Skin epidermis (tissue), 12 donors: ENCODE results near the gene NCOA3.
A peak's percentile ranks its signal among the peaks of the same experiment; 100 is the strongest.
"Not testable (repeated sequence)": the region's sequence is repeated elsewhere in the genome, so short reads cannot be mapped to it uniquely, and the experiment has no call there.

Experiments
- H3K27ac ChIP-seq, 21 experiments: fragments of 200-600 bp; sonication (generic) in 11 of 21; one replicate each; pipeline ENCODE4 v1.5.0; 2020; ENCODE audit warnings: mild to moderate bottlenecking in 3 of 21, inconsistent platforms in 2 of 21, moderate library complexity in 2 of 21
- H3K4me3 ChIP-seq, 7 experiments: fragments of 200-600 bp; sonication (generic) in 2 of 7; one replicate each; pipeline ENCODE4 v1.5.0; 2020; ENCODE audit warnings: inconsistent platforms in 2 of 7, mild to moderate bottlenecking in 2 of 7, moderate library complexity in 1 of 7

The NCOA3 gene

DNA sequence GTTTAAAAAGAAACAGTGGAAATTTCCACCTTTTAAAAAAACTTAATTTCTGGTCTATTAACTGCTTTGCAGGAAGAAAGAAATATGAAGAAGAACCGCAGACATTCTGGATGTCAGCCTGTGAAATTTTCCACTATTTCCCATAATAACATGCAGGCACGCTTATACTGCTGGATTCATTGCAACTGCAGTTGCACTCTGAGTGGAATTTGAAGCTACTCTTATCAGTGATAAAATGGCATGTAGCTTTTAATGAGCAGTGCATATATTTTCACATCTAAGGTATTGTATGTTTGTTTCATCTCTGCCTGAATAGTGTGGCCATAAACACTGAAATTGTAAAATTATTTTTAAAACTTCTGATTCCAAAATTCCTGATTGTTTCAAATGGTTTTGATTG is 28.2 kb downstream of the NCOA3 start:
- no peak overlapping the region for H3K4me3 ChIP-seq
- no peak overlapping the region for H3K27ac ChIP-seq

DNA sequence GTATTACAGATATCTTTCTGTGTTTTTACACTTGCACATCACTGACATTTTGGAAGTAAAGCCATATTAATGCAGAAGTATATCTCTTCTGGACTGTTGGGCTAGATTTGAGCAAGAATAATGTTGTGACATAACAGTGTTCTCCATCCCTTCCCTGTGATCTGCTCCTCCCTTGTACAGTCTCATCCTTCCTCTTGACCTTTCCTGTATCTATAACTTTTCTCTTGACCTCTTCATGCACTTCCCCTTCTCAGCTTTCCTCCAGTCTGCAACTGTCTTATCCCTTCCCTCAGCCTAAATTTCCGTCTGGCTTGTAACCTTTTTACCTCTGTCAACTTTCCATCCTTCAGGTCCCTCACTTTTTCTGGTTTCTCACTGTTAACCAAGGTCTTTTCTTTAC is 29.8 kb downstream of the NCOA3 start:
- no peak overlapping the region for H3K27ac ChIP-seq
- H3K4me3 ChIP-seq: no peak overlapping the region

DNA sequence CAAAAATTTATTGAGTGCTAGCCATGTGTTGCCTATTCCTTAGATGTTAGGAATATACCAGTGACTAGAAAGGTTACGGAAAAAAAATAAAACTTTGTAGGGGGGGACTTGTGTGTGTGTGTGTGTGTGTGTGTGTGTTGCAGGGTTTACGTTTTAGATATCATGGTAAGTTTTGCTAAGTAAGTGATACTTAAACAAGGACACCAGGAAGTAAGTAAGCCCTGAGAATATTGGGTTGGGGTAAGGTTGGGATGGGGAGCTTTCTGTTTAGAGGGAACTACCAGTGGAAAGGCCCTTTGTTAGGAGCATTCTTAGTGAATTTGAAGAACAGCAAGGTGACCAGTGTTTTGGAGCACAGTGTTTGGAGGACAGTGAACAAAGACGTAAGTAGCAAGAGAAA is 30.3 kb downstream of the NCOA3 start:
- no peak overlapping the region for H3K4me3 ChIP-seq
- H3K27ac ChIP-seq: no peak overlapping the region

DNA sequence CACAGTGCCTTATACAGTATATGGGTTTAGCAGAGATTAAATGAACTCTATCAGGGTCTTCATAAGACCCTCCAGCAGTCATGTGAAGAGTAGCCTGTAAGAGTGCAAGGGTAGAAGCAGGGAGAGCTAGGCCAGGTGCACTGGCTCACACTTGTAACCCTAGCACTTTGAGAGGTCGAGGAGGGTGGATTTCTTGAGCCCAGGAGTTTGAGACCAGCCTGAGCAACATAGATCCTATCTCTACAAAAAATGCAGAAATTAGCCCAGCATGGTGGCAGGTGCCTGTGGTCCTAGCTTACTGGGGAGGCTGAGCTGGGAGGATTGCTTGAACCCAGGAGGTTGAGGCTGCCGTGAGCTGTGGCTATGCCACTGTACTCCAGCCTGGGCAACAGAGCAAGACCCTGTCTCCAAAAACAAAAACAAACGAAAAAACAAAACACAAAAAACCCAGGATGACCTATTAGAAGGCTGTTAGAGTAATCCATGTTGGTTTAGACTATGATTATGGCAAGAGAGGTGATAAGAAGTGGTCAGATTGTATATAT is 31.9 kb downstream of the NCOA3 start:
- Histone ChIP-seq H3K4me3 (no peak overlapping the region), H3K27ac (no peak overlapping the region)

DNA sequence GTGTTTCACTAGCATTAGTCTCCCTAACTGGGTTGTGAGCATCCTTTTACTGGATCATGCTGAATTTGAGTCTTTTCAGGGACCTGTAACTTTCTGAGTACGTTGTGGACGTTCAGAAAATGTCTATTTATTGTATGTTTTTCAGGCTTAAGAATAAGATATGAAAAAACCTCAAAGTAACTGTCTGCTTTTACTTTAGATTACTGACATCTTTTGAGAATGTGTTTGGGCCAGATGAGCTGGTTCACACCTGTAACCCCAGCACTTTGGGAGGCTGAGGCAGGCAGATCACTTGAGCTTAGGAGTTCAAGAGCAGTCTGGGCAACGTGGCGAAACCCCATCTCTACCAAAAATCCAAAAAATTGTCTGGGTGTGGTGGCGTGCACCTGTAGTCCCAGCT is 32.7 kb downstream of the NCOA3 start:
- H3K4me3 ChIP-seq: no peak overlapping the region

DNA sequence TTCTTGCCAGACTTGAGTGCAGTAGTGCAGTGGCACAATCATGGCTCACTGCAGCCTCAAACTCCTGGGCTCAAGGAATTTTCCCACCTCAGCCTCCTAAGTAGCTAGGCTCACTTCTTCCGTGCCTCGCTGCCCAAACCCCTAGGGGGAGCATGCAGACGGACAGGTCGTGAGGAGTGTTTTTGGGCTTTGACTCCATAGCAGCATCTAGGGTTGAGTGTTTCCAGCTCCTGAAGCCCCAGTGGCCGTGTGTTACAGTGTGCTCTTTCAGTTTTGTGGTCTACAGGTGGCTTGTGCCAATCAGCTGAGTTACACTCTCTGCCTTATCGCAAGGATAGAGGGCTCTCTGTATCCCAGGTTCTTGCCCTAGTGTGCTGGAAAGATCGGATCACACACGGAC is 33.4 kb downstream of the NCOA3 start:
- Histone ChIP-seq H3K4me3 (no peak overlapping the region), H3K27ac (no peak overlapping the region)

More for the DNA sequence above, 32.7 kb downstream of the NCOA3 start:
- H3K27ac ChIP-seq: no peak overlapping the region

DNA sequence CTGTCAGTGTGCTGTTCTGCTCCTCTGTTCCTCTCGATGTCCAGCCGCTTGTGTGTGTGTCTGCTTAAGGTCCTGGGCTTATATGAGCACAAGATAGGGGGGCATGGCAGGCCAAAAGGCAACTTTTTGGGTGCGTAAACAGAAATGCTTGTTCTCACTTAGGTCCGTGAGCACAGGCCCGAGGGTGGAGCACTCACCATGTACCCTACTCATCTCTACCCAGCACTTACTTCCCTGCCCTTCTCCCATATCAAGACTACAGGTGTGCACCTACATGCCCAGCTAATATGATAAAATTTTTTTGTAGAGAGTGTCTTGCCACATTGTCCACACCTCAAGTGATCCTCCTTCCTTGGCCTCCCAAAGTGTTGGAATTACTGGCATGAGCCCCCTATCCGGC is 34.3 kb downstream of the NCOA3 start:
- H3K4me3 ChIP-seq: no peak overlapping the region
- H3K27ac ChIP-seq: no peak overlapping the region

DNA sequence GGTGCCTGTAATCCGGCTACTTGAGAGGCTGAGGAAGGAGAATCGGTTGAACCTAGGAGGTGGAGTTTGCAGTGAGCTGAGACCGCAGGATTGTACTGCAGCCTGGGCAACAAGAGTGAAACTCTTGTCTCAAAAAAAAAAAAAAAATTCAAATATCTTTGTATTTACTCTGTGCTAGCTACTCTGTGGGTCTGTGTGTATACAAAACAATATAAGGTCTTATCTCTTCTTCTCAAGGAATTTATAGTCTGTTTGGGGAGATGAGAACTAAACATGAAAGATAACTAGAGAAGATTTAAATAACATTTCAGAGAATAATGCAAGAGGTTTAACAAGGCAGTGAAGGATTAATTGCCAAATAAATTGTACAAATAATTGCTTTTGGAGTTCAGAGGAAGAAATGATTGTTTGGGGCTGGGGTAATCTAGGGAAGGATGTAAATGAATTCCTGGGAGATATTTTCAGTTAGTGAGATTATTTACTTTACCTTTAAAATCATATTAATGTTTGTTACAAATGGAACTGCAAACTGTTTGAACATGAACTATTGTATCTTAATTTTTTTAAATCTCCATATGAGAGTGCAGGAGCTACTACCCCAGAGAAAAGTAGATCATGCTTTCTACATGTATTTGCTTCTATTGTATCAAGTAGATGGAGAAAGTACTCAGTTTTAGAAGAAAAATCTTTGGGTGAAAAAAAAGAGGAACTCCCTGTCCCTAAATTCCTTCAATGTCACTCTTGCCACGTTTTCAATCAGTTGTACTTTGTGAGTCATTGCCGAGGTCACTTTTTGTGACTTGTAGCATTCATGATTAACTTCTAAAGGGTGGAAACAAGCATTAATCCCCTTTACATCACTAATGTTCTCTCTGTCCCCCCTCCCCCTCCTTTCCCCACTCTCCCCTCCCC is 39.0 kb downstream of the NCOA3 start:
- H3K4me3 ChIP-seq: no peak overlapping the region
- H3K27ac ChIP-seq: no peak overlapping the region

DNA sequence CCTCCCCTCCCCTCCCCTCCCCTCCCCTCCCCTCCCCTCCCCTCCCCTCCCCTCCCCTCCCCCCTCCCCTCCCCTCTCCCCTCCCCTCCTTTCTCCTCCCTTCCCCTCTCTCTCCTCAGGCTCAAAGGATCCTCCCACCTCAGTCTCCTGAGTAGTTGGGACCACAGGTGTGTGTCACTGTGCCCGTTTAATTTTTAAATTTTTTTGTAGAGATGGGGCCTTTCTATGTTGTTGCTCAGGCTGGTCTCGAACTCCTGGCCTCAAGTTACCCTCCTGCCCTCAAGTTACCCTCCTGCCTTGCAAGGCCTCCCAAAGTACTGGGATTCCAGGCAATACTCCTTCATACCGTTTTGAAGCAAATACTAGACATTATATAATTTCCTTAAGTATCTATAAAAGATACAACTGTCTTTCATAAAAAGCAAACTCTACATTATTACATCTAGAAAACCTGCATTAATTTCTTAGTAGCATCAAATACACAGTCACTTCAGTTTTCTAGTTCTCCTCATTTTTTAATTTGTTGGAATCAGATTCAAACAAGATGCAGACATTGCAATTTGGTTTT is 39.8 kb downstream of the NCOA3 start:
- Histone ChIP-seq H3K27ac (no peak overlapping the region), H3K4me3 (no peak overlapping the region)

DNA sequence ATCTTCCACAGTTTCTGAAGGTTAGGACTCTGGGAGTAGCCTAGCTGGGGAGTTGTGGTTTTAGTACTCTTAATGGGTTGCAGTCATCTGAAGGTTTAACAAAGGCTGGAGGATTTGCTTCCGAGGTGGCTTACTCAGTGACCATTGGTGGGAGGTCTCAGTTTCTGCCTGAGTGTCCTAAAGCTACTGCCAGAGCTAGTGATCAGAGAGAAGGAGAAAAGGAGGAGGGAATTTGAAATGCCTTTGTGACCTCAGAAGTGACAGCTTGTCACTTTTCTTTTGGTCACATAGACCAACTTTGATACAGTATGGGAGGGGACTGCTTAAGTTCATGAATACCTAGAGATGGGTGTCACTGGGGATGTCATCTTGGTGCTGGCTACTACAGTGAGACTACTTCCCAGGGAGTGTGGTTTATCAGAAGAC is 41.3 kb downstream of the NCOA3 start:
- Histone ChIP-seq H3K4me3 (no peak overlapping the region), H3K27ac (peak overlapping the region in 1 of 21 experiments; percentile 1)

DNA sequence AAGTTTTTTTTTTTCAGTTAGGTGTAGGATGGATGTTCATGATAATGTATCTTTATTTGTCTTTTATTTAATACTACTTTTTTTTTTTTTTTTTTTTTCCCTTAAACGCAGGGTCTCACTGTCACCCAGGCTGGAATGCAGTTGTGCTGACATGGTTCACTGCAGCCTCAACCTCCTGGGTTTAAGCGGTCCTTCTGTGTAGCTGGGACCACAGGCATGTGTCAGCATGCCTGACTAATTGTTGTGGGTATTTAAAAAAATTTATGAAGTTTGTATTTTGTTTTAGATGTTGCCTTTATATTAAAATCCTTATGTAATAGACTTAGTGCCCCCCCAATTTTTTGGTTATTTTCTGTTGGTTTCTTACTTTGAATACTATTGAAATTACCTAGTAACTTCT is 42.6 kb downstream of the NCOA3 start:
- Histone ChIP-seq H3K27ac (no peak overlapping the region), H3K4me3 (no peak overlapping the region)

DNA sequence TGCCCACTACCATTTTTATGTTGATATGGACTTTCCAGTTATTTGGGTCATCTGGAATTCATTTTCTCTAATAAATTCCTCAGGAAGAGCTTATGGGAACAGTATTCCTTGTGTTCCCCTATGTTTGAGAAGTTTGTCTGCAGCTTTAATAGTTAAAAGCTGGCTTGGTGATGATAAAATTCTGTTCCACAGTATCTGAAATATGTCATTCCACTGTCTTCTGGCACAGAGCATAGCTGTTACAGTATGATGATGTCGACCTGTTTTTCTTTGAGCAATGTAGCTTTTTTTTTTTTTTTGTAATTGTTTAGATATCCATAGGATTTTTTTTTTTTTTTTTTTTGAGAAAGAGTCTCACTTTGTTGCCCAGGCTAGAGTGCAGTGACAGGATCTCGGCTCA is 43.2 kb downstream of the NCOA3 start:
- H3K4me3 ChIP-seq: no peak overlapping the region
- H3K27ac ChIP-seq: no peak overlapping the region

DNA sequence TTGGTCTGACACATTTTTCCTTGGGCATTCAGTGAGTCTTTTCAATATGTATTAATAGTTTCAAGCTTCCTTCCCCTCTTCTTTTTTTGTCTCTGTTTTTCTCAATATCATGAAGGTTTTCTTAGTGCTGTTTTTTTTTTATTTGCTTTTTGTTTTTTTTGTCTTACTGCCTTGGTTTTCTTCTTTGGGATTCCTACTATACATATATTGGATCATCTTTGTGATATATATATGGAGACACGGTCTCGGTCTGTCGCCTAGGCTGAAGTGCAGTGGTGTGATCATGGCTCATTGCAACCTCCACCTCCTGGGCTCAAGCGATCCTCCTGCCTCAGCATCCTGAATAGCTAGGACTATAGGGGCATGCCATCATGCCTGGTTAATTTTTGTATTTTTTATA is 43.8 kb downstream of the NCOA3 start:
- Histone ChIP-seq H3K27ac (no peak overlapping the region), H3K4me3 (no peak overlapping the region)

DNA sequence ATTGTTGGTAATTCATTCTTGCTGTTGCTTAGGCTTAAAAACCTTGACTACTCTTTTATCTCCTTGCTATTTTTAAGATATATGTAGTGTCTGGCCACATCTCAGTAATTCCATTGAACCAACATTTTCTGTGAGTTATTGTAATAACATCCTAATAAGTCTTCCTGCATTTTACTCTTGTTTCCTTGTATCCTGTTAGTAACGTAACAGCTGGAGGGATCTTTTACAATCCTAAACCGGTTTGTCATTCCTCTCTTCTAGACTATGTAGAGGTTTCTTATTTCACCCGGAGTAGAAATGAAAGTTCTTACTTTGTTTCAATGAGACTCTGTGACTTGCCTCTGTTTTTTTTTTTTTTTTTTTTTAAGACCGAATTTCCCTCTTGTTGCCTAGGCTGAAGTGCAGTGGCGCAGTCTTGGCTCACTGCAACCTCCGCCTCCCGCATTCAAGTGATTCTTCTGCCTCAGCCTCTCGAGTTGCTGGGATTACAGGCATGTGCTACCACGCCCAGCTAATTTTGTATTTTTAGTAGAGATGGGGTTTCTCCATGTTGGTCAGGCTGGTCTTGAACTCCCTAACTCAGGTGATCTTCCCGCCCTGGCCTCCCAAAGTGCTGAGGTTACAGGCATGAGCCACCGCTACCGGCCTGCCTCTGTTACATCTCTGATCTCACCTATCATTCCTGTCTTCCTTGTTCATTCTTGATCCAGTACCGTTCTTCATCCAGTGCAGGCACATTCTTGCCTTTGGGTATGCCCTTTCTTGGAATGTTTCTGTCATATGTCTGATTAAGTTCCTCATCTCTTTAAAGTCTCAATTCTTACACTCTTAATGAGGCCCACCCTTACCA is 44.7 kb downstream of the NCOA3 start:
- no peak overlapping the region for H3K4me3 ChIP-seq
- H3K27ac ChIP-seq: no peak overlapping the region

DNA sequence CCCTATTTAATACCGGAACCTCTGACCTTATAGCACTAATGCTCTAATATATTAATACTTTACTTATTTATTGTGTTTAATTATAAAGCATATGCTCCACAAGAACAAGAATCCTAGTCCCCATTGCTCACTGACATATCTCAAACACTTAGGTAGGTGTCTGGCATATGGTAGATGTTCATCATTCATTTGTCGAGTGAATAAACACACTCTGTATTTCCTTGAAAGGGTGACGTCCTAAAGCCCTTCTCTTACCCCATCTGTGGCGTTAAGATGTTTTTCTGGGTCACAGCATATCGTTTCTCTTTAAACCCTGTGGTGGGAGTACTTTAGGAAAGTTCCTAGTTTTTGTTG is 45.3 kb downstream of the NCOA3 start:
- H3K27ac ChIP-seq: no peak overlapping the region

DNA sequence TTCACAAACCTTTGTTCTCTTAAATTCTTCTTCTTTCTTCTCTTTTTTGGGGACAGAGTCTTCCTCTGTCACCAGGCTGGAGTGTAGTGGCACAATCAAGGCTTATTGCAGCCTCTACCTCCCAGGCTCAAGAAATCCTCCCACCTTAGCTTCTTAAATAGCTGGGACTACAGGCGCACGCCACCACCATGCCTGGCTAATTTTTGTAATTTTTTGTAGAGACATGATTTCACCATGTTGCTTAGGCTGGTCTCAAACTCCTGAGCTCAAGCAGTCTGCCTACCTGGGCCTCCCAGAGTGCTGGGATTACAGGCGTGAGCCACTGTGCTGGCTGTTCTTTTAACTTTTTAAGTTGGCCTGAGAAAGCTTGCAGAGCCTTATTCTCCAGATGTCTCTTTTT is 48.0 kb downstream of the NCOA3 start:
- H3K27ac ChIP-seq: no peak overlapping the region

More for the DNA sequence above, 45.3 kb downstream of the NCOA3 start:
- no peak overlapping the region for H3K4me3 ChIP-seq

DNA sequence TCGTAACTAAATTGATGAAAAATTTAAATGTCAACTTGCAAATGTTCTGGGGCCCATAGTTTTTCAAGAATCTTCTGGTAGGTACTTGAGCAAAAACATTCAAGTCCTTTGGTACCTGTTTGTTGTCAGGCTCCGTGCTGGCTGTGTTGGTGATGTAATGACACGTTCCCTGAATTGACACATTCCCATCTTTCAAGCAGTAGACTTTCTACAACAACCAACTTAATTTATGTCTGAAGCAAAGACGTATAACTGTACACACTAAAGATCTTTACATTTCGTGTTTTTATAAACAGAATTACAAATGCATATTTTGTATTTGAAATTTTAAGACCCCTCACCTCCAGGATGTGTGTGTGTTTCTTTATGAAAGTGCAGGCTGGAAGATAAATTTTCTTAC is 49.5 kb downstream of the NCOA3 start:
- H3K4me3 ChIP-seq: no peak overlapping the region
- H3K27ac ChIP-seq: no peak overlapping the region

More for the DNA sequence above, 48.0 kb downstream of the NCOA3 start:
- H3K4me3 ChIP-seq: no peak overlapping the region

DNA sequence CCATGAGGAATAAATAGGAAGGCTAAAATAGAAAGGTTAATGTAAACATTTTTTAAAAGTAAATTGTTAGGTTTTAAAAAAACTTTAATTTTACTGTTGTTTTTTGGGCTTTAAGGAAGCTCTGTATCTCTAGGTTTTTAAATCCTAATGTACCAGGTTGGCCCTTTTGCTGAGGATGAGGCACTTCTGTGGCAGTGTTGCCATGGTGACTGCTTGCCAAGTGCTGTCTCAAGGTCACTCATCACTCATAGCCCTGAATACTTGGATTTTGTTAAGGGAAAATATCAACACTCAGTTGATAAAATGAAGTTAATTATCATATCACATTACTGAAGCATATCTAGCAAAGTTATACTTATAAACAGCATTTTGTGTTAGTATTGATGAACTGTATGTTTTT is 50.2 kb downstream of the NCOA3 start:
- H3K4me3 ChIP-seq: no peak overlapping the region
- H3K27ac ChIP-seq: no peak overlapping the region

DNA sequence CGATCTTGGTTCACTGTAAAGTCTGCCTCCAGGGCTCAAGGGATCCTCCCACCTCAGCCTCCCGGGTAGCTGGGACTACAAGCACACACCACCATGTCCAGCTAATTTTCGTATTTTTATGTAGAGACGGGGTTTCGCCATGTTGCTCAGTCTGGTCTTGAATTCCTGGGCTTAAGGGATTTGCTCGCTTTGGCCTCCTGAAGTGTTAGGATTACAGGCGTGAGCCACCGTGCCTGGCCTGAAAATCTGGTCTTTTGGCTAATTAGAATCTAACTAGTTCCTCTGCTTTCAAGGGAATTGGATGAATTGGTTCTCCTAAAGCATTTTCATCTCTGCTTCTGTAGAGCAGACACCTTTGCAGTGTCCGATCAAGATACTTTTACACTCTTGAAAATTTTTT is 51.3 kb downstream of the NCOA3 start:
- H3K27ac ChIP-seq: no peak overlapping the region
- H3K4me3 ChIP-seq: no peak overlapping the region

DNA sequence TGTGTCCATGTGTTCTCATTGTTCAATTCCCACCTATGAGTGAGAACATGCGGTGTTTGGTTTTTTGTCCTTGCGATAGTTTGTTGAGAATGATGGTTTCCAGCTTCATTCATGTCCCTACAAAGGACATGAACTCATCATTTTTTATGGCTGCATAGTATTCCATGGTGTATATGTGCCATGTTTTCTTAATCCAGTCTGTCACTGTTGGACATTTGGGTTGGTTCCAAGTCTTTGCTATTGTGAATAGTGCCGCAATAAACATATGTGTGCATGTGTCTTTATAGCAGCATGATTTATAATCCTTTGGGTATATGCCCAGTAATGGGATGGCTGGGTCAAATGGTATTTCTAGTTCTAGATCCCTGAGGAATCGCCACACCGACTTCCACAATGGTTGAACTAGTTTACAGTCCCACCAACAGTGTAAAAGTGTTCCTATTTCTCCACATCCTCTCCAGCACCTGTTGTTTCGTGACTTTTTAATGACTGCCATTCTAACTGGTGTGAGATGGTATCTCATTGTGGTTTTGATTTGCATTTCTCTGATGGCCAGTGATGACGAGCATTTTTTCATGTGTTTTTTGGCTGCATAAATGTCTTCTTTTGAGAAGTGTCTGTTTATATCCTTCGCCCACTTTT is 52.0 kb downstream of the NCOA3 start:
- H3K4me3 ChIP-seq, H3K27ac ChIP-seq: not testable (repeated sequence)
